Heart left ventricle (tissue), 13 donors: ENCODE results near the gene TKFC.

Source experiments
- CTCF ChIP-seq, 12 donors: fragments of 200-600 bp; sonication (generic) in 4 of 12; IDR thresholded peaks; one replicate each; pipeline versions ENCODE4 v1.5.0 to v1.8.0; 2018 to 2022; ENCODE audit warnings: antibody characterized with exemption in 12 of 12, mild to moderate bottlenecking in 5 of 12
- POLR2A ChIP-seq, 2 donors: fragments of 450-650 bp; IDR thresholded peaks; one replicate each; pipeline ENCODE4 v1.6.1; 2017; ENCODE audit warnings: antibody characterized with exemption in 2 of 2, mild to moderate bottlenecking in 2 of 2, moderate library complexity in 2 of 2
- donor health status: ischemic (EF 13 %, LVEDD 7.1; RV severe dilation, severe dysfunction).
- donor health status: DM: no; HTN: yes; CAD: no.
- donor health status: DM: no; HTN: no; CAD: no.
- donor health status: ischemic (EF 25% LVEDD 6.9; RV normal size, moderate dysfunction).
- donor health status: ischemic (EF 25% LVEDD 5.7; RV mildly dilated, moderate dysfunction).
- donor health status: ischemic (EF 35%, LVEDD 5.7; RV mildly dilated, moderate dysfunction).
- donor health status: nonischemic (EF 11% LVEDD 7.7; RV severe dilation, severe dysfunction).
- donor health status: DM: yes; HTN: yes; CAD: no.
- donor health status: PGD.
- donor health status: ischemic (EF 29% LVEDD 5.4; RV normal size, mild dysfunction).
- donor health status: nonischemic (EF 23%, LVEDD 6.1; RV moderate dilation, normal function).

GRCh38 chr11:61294717-61295595 is 38.1 kb upstream of the TKFC start, which contains the start of gene VWCE:
- TF ChIP-seq CTCF (IDR thresholded peaks at IDR 0.05) (peak in 2 of 12 donors; percentile 25 to 46), POLR2A (IDR thresholded peaks at IDR 0.05) (no peak)
